LNCAP (cell line): ENCODE measurements around the gene NCKAP5.

Source experiments
- TF ChIP-seq, protein P1 (sequence below): fragments of 450-650 bp; IDR thresholded peaks from 2 replicates; pipeline ENCODE4 v1.5.1; 2017; ENCODE audit warnings: mild to moderate bottlenecking

NCKAP5 gene

DNA sequence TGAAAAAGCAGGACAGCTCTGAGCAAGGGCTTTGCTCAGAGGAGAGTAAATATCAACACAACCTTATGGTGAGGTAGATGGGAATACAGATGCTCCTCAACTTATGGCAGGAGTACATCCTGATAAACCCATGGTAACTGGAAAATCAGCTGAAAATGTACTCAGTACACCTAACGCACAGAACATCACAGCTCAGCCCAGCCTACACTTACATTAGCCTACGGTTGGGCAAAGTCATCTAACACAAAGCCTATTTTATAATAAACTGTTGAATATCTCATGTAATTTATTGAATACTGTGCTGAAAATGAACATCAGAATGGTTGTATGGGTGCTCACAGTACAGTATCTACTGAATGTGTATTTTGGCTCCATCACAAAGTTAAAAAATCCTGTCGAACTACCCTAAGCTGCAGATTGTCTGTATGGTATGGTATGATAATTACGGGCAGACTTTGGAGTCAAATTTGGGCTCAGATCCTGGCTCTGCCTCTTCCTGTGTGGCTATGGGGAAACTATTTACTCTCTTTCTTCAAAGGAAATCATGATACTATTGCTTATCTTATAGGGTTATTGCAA, 778.0 kb downstream of the NCKAP5 start:
- TF ChIP-seq, protein P1, sequence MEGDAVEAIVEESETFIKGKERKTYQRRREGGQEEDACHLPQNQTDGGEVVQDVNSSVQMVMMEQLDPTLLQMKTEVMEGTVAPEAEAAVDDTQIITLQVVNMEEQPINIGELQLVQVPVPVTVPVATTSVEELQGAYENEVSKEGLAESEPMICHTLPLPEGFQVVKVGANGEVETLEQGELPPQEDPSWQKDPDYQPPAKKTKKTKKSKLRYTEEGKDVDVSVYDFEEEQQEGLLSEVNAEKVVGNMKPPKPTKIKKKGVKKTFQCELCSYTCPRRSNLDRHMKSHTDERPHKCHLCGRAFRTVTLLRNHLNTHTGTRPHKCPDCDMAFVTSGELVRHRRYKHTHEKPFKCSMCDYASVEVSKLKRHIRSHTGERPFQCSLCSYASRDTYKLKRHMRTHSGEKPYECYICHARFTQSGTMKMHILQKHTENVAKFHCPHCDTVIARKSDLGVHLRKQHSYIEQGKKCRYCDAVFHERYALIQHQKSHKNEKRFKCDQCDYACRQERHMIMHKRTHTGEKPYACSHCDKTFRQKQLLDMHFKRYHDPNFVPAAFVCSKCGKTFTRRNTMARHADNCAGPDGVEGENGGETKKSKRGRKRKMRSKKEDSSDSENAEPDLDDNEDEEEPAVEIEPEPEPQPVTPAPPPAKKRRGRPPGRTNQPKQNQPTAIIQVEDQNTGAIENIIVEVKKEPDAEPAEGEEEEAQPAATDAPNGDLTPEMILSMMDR, result no peak

DNA sequence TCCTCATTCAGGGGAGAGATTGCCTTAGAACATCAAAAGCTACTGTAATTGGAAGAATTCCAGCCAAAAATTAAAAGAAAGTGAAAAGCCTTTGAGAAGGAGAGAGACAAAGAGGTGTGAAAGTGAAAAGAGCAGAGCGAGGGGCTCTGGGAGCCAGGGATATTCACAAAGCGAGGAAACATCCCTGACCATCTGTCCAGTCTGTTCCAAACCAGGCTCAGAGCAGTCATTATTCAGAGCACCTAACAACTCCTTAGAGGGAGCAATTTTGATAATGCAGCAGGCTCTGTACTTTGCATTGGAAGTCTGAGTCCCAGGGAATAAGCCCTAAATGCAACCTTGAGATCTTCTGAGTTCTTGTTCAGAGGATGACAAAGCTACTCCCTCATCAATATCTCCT, 779.2 kb downstream of the NCKAP5 start:
- TF ChIP-seq, protein P1, result no peak

DNA sequence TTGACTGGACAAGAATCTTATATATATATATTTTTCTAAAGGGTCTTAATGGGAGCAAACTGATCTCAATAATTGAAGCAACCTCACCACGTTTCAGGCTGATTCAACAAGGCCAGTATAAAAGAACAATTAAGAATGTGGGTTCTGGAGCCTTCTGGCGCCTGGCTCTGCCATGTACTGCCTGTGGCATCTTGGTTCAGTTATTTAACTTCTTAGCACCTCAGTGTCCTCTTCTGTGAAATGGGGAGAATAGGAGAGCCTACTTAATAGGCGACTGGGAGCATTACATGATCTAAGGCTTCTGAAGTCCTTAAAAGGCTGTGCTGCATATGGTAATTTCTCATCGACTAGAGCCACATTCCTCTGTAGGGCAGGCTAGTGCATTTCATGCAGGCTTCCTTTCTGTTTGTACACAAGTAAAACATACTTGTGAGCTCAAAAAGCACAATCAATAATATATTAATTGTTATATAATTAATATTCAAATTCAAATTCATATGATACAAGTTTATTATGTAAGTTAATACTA, 779.9 kb downstream of the NCKAP5 start:
- TF ChIP-seq, protein P1, result no peak

DNA sequence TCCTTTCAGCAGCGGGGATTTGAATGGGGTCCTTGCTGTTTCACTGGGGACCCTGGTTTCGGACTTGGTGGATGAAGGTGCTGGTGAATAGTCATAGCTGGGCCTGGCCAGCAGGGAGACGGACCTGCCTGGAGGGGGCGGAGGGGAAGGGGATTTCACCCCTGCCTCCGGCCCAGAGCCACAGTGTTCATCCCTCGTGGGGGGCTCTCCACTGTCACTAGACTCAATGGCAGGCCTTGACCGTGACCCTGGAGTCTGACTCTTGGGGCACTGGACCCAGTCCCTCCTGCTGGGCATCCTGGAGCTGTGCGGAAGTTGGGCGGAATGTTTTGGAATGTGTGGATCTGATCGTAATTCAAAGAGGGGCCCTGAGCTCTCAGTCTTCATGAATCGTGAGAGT, 784.4 kb downstream of the NCKAP5 start:
- TF ChIP-seq, protein P1, result no peak

DNA sequence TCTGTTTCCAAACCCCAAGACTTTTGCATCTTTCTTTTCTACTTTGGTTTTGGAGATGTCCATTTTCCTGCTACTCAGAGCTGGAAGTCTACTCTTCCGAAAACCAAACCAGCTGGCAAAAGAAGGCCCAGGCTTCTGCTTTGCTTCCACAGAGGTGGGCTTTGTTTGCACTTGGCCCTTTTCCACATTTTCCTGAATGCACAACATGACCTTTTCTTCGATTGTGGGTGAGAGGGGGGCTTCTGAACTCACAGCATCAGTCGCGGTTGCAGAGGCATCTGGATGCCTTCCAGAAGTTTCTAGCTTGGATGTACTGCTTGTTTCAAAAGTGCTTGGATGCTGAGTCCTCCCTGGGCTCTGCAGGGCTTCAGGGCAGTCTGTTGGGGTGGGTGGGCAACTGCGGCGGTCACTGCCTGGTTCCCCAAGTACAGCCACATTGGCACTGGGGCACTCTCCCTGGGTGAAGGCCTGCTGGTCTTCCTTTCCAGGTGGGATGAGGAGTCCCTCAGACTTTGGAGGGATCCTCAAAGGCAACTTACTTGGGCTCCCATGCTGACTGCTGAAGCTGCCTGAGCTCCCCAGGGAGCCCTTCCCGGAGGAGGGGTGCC, 786.0 kb downstream of the NCKAP5 start:
- TF ChIP-seq, protein P1, result no peak

DNA sequence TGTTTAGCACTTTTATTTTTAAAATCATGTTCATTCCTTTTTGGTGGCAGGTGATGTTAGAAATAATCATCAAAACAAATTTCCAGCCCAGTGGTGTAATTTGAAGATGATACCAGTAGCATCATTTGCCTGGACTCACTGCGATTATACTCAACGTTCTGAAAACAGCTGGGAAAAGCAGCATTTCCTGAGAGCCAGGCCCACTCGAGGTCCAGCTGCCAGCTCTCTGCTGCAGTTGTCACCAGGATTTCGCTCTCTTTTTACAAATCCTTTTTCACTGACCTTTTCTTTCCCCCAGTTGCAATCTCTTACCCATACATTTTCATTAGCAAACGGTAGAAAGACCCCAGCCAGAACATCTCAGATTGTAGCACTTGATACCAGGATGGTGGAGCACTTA, 787.6 kb downstream of the NCKAP5 start:
- TF ChIP-seq, protein P1, result no peak

DNA sequence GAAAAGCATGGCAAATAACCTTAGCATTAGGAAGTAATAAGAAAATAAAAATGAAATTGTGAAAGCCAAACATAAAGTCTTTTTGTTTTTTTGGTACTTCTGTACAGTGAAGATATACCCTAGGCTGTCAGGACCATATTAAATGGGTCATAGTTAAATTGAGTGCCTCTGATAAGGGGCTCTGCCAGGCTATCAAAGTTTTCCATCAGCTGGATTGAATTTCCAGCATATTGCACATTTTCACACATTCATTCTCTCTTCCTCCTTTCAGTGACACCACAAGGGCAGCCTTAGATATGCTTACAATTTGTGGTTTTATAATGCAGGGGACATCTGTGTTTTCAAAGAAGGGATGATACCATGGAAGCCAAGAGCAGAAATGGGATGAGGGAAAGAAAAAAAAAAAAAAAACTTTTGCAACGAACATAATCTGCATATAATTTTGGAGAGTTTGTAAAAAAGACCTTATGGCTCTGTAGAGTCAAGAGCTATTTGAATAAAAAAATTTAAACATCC, 789.0 kb downstream of the NCKAP5 start:
- TF ChIP-seq, protein P1, result no peak
